ENCODE results near the gene MECR.

MECR gene

DNA sequence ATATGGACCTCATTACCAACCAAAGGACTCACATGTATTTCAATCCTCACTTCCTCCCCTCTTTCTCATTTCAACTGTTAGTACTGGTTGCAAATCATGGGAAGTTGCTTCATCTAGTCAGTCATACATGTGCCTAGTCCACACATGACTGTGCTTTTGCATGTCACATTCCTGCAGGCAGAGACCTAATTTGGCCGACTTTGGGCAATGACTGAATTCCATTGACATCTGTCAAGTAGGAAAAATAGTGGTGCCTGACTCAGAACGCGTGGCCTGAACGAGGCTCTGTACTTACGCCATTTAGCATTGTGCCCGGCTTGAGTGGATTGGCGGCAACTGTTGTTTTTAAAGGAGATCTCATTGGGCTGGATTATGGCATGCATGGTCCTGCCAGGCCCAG is 23.6 kb upstream of the MECR start:
- TF ChIP-seq ZFX (IDR thresholded peaks at IDR 0.05): no peak
- TF ChIP-seq CTCF (conservative IDR thresholded peaks at IDR 0.05): no peak
- no peak overlapping the region for H3K27ac ChIP-seq

DNA sequence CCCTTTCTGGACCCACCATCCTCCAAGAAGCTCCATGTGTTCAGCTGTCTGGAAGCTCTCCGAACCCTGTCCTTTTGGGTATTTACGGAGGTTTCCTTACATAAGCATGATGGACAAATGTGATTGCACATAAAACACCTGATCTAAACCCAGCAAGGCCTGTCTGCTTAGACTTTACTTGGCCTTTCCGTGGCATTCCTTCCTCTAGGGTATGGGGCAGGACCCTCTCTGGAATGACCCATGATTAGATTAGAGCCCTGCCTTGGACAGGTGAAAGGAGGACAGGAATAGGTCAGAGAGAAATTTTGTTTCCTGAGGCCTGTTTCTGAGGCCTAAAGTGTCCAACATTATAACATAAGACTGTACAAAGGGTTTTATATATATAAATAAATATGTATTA is 22.4 kb upstream of the MECR start:
- no peak for TF ChIP-seq CTCF (conservative IDR thresholded peaks at IDR 0.05)
- TF ChIP-seq ZFX (IDR thresholded peaks at IDR 0.05): no peak

DNA sequence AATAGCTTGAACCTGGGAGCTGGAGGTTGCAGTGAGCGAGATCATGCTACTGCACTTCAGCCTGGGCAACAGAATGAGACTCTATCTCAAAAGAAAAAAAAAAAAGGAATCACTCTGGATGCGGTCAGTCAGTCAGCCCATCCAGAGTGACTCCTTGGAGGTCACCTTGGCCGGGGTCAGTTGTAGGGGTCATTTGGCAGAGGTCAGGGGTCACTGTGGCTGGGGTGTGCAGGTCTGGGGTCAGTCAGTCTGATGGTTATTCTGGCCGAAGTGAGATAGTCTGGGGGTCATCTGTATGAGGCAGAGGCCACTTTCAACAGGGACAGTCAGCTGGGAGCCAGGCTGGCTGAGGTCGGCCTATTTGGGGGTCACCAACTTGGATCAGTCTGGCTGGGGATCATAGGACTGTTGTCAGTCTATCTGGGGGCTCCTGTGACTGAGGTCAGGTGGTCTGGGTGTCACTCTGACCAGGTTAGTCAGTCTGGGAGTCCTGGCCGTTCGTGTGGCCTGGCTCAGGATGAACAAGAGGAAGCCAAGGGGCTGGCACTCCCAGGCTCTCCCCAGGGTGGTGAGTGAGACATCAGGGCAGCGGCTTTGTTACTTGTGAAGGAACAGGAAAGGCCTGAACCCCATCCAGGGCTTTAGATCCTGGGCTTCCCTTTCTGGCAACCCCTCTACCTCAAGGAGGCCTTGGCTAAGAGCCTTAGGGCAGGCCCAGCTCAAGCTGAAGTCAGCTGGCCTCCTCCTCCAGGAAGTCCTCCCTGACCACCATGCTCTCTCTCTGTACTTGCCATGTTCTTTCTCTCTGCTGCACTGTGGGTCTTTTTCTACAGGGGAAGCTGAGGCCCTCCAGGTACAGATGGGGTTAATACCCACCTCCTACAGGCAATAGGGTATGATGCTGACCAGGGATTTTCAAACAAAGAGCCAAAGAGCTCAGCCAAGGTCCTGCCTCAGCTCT is 20.7 kb upstream of the MECR start:
- H3K27ac ChIP-seq: no peak overlapping the region
- TF ChIP-seq ZFX (IDR thresholded peaks at IDR 0.05): no peak

More for the DNA sequence above, 22.4 kb upstream of the MECR start:
- no peak overlapping the region for H3K27ac ChIP-seq

DNA sequence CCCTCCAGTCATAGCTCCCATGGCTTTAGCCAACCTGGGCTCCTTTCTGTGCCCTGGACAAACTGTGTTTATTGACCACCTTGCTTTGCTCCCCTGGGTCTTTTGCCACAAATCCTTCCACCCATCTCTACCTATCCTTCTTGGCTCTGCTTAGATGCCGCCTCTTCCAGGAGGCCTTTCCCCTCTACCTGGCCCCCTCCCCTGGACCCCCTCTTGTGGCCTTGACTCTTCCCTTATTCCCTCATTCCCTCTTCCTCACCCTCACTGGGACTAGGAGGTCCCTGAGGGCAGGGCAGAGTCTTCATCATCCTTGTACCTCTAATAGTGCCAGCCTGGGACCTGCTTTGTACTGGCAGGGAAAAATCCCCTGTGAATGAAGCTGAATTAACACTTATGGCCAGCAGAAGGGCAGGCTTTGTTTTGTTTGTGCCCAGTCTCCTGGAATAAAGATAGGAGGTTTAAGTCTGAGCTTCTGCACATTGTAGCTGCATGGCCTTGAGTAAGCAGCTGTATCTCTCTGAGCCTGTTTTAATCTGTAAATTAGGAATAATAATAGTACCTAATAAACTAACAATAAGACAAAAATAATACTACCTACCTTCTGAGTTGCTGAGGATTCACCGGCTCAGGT is 19.3 kb upstream of the MECR start:
- TF ChIP-seq ZFX (IDR thresholded peaks at IDR 0.05) (no peak), CTCF (conservative IDR thresholded peaks at IDR 0.05) (no peak)
- H3K27ac ChIP-seq: no peak overlapping the region

DNA sequence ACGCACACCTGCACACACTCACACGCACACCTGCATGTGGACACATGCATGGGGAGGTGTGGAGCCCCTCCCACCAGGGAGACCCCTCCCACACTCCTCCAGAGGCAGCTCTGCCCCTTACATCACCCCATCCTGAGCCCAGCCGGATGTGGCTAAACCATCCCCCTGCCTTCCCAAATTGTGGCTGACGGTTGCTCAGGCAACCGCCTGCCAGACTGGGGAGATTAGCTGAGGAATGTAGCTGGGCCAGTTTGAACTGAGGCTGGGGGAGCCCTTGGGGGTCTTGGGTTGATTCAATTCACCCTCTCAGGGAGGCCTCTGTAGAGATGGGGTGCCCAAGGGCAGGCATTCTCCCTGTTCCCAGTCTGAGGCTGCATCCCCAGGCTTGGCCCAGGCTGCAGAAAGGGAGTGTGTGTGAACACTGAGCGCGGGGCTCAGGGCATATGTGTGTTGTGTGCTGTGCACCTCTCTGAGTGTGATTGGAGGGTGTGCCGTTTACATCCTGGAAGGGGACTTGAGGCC is 18.5 kb upstream of the MECR start:
- H3K27ac ChIP-seq: no peak overlapping the region
- no peak for TF ChIP-seq ZFX (IDR thresholded peaks at IDR 0.05)
- no peak for TF ChIP-seq CTCF (conservative IDR thresholded peaks at IDR 0.05)

- TF ChIP-seq ZFX (IDR thresholded peaks at IDR 0.05) (no peak), CTCF (conservative IDR thresholded peaks at IDR 0.05) (no peak)
- H3K27ac ChIP-seq: no peak overlapping the region
Observed at GRCh38 chr1:29248409-29248808, 17.7 kb upstream of the MECR start.

GRCh38 chr1:29247571-29248273 is 17.0 kb upstream of the MECR start:
- no peak overlapping the region for H3K27ac ChIP-seq
- TF ChIP-seq ZFX (IDR thresholded peaks at IDR 0.05) (no peak), CTCF (conservative IDR thresholded peaks at IDR 0.05) (no peak)

All from C4-2B (cell line).